ENCODE data around the gene FAT2. TPM values are rescaled to one million over a fixed set of nuclear protein-coding genes. Genes with fewer than 3 reads are reported as not detected.

FAT2 gene
- polyA plus RNA-seq (2013, experiment 1 of 2; ENCODE audit: insufficient read length): 0.28 TPM
- polyA plus RNA-seq (2013, experiment 2 of 2; ENCODE audit: insufficient read length): 0.43 TPM

- no peak for DNase-seq
Measured at GRCh38 chr5:151591144-151591819, at the start of gene FAT2. TSS of gene FAT2 (minus strand) at chr5:151591331. CDS start at chr5:151568931, 22,400 bp downstream.

GRCh38 chr5:151638619-151639018 is 47.5 kb upstream of the FAT2 start:
- no peak for DNase-seq

GRCh38 chr5:151637676-151638075 is 46.5 kb upstream of the FAT2 start:
- DNase-seq: peak; percentile 13

GRCh38 chr5:151633892-151634291 is 42.8 kb upstream of the FAT2 start:
- DNase-seq: no peak

GRCh38 chr5:151632941-151633340 is 41.8 kb upstream of the FAT2 start:
- DNase-seq: no peak

GRCh38 chr5:151632524-151632923 is 41.4 kb upstream of the FAT2 start:
- DNase-seq: no peak

GRCh38 chr5:151631941-151632340 is 40.8 kb upstream of the FAT2 start:
- DNase-seq: no peak

- no peak for DNase-seq
Measured at GRCh38 chr5:151630088-151630487, 39.0 kb upstream of the FAT2 start.

GRCh38 chr5:151628112-151628823 is 37.1 kb upstream of the FAT2 start:
- peak; percentile 86 for DNase-seq

- DNase-seq: no peak
Measured at GRCh38 chr5:151627650-151628049, 36.5 kb upstream of the FAT2 start.

- DNase-seq: no peak
Measured at GRCh38 chr5:151625285-151625684, 34.2 kb upstream of the FAT2 start.

GRCh38 chr5:151624476-151624875 is 33.3 kb upstream of the FAT2 start:
- DNase-seq: no peak

GRCh38 chr5:151622367-151623088 is 31.4 kb upstream of the FAT2 start:
- DNase-seq: no peak

GRCh38 chr5:151620461-151620840 is 29.3 kb upstream of the FAT2 start:
- DNase-seq: peak; percentile 51

GRCh38 chr5:151619812-151620460 is 28.8 kb upstream of the FAT2 start:
- DNase-seq: peak; percentile 64

GRCh38 chr5:151618907-151619306 is 27.8 kb upstream of the FAT2 start:
- no peak for DNase-seq

GRCh38 chr5:151617841-151618710 is 26.9 kb upstream of the FAT2 start:
- peak; percentile 38 for DNase-seq

- DNase-seq: no peak
Measured at GRCh38 chr5:151617383-151617840, 26.3 kb upstream of the FAT2 start.

GRCh38 chr5:151615431-151615830 is 24.3 kb upstream of the FAT2 start:
- no peak for DNase-seq

- no peak for DNase-seq
Measured at GRCh38 chr5:151614565-151614964, 23.4 kb upstream of the FAT2 start.

GRCh38 chr5:151612689-151613427 is 21.7 kb upstream of the FAT2 start:
- DNase-seq: no peak

Data from fibroblast of skin of scalp (primary cell).